ENCODE measurements around the gene EIF4ENIF1.
A peak's percentile ranks its signal among the peaks of the same experiment; 100 is the strongest.
"Not testable (repeated sequence)": the region's sequence is repeated elsewhere in the genome, so short reads cannot be mapped to it uniquely, and the experiment has no call there.

Gene EIF4ENIF1, protein sequence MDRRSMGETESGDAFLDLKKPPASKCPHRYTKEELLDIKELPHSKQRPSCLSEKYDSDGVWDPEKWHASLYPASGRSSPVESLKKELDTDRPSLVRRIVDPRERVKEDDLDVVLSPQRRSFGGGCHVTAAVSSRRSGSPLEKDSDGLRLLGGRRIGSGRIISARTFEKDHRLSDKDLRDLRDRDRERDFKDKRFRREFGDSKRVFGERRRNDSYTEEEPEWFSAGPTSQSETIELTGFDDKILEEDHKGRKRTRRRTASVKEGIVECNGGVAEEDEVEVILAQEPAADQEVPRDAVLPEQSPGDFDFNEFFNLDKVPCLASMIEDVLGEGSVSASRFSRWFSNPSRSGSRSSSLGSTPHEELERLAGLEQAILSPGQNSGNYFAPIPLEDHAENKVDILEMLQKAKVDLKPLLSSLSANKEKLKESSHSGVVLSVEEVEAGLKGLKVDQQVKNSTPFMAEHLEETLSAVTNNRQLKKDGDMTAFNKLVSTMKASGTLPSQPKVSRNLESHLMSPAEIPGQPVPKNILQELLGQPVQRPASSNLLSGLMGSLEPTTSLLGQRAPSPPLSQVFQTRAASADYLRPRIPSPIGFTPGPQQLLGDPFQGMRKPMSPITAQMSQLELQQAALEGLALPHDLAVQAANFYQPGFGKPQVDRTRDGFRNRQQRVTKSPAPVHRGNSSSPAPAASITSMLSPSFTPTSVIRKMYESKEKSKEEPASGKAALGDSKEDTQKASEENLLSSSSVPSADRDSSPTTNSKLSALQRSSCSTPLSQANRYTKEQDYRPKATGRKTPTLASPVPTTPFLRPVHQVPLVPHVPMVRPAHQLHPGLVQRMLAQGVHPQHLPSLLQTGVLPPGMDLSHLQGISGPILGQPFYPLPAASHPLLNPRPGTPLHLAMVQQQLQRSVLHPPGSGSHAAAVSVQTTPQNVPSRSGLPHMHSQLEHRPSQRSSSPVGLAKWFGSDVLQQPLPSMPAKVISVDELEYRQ

DNA sequence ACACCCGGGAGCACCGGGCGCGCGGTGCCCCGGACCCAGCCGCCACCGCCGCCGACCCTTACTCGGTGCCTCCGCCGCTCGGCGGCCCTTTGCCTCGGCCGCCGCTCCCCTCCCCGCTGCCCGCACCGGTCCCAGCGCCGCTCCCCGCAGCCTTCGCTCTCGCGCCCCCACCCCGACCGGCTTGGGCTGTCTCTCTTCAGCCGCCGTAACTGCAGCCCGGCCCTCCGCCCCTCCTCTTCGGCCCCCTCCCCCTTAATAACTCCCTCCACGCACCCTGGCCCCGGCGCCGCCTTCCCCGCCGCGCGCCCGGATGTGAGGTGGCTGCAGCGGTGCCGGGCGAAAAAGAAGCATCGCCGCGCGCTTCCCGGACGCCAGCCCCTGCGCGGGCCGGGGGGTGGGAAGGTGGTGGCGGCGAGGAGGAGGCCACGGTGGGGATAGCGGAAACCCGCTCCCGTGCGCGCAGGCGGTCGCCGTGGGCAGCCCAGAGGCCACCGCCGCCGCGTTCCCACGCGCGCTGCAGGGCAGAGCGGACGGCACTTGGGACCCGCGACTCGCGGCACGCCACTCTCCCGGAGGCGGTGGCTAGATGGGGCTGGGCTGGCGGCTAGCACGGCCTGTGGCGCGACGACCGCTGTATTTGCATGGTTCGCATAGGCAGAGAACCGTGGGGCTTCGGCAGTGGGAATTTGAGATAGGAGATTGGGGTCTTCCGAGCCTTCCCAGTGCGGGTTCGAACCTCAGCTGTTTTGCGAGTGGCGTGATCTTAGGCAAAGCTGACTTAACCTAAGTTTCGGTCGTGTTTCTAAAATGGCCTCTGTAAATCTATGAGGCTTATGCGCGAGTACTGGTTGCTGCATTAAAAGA is at the start of gene EIF4ENIF1:
EIF4ENIF1 (minus strand) TSS at position 211 of the 864 bp plus-strand sequence. CDS start 1,124 bp downstream, outside the sequence.
- DNase-seq: peak; percentile 40

DNA sequence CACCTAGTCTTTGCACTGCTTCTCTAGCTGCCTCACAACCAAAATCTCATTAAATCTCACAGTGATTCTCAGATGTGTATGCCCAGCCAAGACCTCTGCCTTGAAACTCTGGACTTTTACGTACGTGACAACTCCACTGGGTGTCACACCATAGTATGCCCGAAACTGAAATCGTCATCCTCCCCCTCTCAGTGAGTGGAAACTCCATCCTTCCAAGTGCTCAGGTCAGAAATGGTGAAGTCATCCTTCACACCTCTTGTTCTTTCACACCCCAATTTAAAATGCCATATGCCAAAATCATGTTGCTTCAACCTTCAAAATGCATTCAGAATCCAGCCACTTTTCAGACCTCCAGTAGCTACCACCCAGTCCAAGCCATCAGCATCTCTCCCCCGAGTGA is 49.2 kb upstream of the EIF4ENIF1 start:
- no peak for DNase-seq

DNA sequence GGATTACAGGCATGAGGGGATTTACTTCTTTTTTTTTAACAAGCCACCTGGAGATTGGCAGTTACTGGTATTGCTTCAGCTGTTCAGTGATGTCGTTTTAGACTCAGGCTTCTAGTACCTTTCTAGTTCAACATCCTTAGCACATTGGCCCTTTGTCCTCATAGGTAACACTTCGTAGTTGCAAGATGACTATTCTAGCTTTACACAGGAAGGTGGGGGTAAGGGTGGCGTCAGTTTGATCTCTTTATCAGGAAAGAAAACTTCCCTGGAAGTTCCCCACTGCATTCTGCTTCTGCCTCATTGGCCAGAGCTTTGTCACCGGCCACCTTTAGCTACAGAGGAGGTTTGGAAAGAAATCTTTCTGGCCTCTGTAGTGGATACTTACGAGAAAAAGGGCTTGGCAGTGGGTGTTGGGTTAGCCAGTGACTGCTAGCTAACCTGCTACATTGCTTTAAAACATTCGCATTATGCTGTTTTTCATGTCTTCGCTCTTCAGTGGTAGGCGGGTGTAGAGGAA is 47.4 kb upstream of the EIF4ENIF1 start:
- no peak for DNase-seq

DNA sequence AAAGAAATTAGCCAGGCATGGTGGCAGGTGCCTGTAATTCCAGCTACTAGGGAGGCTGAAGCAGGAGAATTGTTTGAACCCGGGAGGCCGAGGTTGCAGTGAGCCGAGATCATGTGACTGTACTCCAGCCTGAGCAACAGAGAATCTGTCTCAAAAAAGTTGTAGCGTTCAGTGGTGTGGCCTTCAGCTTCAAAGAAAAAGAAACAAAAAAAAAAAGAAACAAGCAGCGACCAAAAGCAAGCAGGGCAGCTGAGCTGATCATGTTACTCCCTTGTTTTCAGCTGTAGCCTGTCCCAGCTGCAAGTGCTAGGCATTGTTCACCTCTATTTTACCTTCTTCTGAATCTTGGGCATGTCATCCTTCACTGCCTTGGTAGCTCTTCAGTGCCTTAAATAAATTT is 43.7 kb upstream of the EIF4ENIF1 start:
- DNase-seq: no peak

DNA sequence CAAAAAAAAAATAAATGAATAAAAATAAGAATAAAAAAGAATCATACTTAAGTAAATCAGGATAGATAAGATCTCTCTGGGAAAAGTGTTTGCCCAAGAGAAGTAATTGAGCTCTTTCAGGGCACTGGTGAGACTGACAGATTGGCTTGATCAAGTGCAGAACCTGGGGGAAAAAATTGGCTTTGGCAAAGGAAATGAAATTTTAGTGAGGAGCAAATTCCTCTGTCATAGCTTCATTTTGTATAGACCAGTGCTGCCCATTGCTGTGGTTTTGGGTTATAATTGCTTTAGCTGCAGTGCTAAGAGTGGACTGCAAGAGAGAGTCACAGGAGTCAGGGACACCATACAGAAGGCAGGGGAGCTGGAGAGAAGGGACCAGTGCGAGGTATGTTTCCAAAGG is 42.4 kb upstream of the EIF4ENIF1 start:
- DNase-seq: no peak

DNA sequence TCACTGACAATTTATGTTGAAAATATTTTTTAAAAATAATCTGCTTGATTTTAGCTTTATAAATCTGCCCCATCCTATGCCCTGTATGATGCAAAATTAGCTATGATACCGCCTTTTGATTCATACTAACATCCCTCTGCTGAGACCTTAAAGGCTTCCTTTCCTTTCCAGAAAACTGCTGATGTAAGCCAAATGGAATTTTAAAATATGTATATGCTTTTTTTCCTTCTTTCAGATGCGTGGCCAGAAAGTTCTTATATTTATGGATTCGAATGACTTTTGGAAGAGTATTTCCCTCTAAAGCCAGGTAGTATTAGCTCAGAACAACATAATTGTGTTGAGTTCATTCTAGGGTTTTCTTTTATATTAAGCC is 41.2 kb upstream of the EIF4ENIF1 start:
- DNase-seq: no peak

DNA sequence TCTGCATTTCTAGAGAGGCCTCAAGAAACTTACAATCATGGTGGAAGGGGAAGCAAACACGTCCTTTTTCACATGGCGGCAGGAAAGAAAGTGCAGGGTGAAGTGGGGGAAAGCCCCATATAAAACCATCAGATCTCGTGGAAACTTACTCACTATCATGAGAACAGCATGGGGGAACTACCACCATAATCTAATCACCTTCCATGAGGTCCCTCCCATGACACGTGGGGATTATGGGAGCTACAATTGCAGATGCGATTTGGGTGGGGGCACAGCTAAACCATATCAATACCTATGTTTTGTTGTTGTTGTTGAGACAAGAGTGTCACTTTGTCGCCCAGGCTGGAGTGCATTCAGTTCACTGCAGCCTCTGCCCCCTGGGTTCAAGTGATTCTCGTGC is 36.6 kb upstream of the EIF4ENIF1 start:
- DNase-seq: no peak

DNA sequence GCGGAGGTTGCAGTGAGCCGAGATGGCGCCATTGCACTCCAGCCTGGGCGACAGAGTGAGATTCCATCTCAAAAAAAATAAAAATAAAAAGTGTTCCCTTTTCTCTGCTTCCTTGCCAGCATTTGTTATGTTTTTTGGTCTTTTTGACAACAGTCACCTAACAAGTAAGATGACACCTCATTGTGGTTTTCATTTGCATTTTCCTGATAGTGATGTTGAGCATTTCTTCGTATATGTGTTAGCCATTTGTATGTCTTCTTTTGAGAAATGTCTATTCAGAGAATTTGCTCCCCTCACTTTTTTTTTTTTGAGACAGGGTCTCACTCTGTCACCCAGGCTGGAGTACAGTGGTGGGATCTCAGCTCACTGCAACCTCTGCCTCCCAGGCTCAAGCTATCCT is 34.5 kb upstream of the EIF4ENIF1 start:
- not testable (repeated sequence) for DNase-seq

DNA sequence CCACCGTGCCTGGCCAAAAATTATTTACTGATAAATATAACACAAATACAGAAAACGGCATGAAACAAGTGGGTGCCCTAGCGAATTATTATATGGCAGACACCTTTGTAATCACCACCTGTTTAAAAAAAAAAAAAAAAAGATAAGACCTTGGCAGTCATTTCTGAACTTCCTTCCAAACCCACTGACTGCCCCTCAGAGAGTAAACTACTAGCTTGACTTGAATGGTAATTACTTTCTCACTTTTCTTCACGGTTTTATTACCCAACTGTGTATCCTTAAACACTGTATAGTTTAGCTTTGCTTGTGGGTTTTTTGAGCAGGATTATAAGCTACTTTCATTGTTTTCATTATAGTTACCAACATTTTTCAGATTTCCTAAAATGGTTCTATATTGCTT is 30.4 kb upstream of the EIF4ENIF1 start:
- no peak for DNase-seq

DNA sequence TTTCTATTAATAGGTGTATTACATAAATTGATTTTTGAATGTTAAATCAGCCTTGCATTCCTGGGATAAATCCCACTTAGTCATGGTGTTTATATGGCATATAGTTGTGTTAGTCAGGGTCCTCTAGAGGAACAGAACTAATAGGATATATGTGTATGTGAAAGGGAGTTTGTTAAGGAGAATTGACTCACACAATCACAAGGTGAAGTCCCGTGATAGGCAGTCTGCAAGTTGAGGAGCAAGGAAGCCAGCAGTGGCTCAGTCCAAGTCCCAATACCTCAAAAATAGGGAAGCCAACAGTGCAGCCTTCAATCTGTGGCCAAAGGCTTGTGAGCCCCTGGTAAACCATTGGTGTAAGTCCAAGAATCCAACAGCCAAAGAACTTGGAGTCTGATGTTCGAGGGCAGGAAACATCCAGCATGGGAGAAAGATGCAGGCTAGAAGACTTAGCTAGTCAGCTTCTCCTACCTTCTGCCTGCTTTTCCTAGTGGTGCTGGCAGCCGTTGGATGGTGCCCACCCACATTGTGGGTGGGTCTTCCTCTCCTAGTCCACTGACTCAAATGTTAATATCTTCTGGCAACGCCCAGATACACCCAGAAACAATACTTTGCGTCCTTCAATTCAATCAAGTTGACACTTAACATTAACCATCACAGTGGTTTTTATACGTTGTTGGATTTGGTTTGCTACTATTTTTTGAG is 19.6 kb upstream of the EIF4ENIF1 start:
- no peak for DNase-seq

DNA sequence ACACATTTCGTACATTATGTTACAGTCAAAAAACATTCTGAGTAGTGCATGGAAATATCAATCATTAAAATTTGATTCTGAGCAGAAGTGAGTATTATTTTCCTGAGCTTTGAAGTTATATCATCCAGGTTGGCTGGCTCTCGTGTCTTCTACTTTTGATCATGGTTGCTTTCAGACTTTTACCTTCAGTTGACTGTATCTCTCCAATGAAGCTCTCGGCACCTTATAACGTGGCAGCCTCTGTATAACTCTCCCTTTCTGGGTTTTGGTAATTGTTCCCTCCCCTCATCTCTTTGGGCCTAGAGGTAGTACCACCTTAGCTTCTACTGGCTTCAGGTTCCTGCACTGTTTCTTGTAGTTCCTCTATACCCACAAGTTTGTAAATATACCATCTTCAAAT is 18.9 kb upstream of the EIF4ENIF1 start:
- no peak for DNase-seq

DNA sequence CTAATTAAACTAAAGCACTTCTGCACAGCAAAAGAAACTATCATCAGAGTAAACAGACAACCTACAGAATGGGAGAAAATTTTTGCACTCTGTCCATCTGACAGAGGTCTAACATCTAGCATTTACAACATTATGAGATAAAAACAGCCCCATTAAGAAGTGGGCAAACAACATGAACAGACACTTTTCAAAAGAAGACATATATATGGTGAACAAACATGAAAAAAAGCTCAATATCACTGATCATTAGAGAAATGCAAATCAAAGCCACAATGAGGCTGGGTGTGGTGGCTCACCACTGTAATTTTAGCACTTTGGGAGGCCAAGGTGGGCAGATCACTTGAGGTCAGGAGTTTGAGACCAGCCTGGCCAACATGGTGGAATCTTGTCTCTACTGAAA is 17.9 kb upstream of the EIF4ENIF1 start:
- DNase-seq: not testable (repeated sequence)

DNA sequence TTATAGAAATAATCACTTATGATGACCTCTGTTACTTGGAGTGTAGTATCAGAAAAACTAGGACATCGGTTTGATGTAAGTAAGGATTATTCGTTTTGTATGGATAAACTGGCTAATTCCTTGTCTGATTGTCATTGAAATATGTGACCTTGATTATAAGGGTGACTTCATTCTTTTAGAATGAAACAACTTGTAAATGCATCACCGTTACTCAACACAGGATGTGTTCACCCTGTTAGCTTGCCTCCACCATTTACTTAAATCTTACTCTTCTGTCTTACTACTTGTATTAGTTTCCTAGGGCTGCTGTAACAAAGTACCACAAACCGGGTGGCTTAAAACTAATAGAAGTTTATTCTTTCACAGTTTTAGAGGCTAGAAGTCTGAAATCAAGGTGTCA is 14.6 kb upstream of the EIF4ENIF1 start:
- DNase-seq: no peak

DNA sequence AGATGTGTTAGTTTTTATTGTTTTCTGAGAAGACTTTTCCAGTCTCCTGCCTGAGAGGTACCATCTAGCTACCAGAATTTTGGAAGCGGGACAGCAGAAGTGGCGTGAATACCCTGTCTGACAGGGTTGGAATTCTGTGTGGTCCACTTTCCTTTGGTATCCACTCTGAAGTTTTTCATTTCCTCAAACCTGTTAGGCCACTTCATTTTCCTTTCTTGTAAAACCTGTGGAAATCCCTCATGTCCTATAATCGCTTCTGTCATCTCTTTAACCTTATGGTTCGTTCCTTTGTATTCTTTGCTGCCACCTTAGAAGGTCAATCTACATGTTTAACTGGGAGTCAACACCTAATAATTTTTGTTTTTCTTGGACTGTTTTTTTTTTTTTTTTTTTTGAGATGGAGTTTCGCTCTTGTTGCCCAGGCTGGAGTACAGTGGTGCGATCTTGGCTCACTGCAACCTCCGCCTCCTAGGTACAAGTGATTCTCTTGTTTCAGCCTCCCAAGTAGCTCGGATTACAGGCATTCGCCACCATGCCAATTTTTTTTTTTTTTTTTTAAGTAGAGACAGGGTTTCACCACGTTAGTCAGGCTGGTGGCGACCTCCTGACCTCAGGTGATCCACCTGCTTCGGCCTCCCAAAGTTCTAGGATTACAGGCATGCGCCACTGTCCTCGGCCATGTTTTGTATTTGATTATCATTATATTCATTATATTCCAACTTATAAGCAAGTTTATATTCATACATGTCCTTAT is 13.7 kb upstream of the EIF4ENIF1 start:
- DNase-seq: no peak

DNA sequence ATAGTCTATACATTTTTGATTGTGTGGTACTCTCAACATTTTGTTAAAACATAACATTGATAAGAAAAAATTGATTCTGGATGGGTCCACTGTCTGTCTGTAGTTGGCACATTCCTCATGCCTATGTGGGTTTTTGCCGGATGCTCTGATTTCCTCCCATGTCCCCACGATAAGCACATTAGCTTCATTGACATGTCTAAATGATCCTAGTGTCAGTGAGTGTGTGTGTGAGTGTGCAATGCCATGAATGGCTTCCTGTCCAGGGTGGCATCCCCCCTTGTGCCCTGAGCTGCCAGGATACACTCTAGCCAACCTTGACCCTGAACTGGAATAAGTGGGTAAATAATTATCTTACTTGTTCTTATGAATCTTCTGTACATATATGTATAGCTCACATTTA is 12.1 kb upstream of the EIF4ENIF1 start:
- no peak for DNase-seq

DNA sequence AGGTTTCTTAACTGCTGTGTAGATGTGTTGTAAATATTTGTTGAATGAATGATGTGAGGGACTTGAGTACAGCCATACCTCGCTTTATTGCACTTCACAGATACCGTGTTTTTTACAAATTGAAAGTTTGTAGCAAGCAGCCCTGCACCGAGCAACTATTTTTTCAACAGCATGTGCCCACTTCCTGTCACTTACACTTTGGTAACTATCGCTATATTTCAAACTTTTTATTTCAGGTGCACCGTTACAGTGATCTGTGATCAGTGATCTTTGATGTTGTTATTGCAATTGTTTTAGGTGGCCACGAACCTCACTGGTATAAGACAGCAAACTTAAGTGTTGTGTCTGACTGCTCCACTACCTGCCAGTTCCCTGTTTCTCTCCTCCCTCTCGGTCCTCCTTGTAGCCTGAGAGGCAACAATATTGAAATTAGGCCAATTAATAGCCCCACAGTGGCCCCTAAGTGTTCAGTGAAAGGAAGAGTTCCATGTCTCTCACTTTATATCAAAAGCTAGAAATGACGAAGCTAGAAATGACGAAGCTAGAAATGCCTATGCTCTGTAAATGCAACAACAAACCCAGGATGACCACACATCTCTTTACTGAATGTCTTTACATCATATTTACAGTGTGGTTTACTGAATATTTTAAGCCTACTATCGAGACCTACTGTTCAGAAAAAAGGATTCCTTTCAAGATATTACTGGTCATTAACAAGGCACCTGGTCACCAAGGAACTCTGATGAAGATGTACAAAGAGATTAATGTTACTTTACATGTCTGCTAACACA is 7.7 kb upstream of the EIF4ENIF1 start:
- DNase-seq: no peak

DNA sequence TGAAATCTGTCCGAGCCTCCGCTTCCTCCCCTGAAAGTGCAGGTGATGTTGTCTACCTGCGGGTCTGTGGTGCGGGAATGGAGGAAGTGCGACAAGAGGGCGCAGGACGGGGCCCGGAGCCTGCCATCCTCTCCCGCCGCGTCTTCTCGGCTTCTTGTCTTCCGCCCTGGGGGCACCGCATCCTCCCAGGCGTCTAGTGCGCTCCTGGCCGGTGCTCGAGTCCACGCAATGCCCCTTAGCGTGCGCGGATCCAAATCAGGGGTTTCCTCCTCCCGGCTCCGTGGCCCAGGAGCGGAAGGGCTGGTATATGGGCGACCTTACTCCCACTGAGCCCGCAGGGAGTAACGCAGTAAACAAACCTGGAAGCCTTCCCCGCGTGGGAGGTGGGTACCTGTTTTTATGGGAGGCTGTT is 7.1 kb upstream of the EIF4ENIF1 start:
- no peak for DNase-seq

DNA sequence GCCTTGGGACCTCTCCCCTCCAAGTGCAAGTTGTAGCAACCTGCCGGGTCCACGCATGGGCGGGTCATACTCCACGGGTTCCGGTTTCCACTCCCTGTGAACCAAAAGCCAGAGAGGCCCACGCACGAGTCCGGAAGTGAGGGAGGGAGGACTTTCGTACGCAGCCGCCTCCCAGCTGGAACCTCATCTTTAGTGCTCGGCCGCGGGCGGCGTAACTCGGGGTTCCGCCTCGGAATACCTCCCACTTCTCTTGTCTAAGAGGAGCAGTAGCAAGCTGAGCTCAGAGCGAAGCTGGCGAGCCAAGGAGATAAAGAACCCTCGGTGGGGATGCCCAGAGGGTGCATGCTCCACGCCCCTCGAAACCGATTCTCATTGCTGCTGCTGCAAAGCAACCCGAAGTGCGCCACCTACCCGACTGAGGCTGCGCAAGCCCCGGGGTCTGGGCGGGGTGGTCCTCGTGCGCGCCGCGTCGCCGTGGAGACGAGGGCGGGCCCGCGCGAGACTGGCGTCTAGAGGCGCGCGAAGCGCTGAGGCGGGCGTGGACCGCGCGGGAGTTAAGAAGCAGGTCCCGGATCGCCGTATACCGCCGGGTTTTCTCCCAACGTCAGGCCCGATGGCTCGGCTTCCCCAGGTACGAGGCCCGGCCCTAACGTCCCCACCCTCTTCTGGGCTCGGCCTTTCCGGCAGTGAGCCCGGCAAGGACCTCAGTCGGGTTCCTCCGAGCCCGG is 6.5 kb upstream of the EIF4ENIF1 start, which contains the start of gene SFI1:
SFI1 (plus strand) TSS at position 530 of the 728 bp plus-strand sequence. CDS start 11,749 bp downstream, outside the sequence.
- peak; percentile 83 for DNase-seq

DNA sequence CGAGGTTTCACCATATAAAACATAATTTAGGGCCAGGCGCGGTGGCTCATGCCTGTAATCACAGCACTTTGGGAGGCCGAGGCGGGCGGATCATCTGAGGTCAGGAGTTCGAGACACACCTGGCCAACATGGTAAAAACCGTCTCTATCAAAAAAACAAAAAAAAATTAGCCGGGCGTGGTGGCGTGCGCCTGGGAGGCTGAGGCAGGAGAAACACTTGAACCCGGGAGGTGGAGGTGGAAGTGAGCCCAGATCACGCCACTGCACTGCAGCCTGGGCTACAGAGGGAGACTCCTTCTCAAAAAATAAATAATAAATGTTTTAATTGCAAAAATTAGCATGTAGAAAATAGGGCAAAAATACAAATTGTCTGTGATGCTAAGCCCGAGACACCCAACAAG is 5.7 kb upstream of the EIF4ENIF1 start:
- DNase-seq: no peak
